Measurements from ENCODE around the gene ADAMTS2.
"Not testable (repeated sequence)": the region's sequence is repeated elsewhere in the genome, so short reads cannot be mapped to it uniquely, and the experiment has no call there.

The ADAMTS2 gene

GRCh38 chr5:179331591-179332375 is 13.5 kb downstream of the ADAMTS2 start:
- in situ Hi-C loops (cut with HindIII; ENCODE audit: low pct_ligation_motif_present, low pct_unique_long_range_greater_than_20kb, low sequenced_read_pairs): no loop called here
- DNase-seq: no peak

GRCh38 chr5:179330186-179330900 is 14.9 kb downstream of the ADAMTS2 start:
- in situ Hi-C loops (cut with HindIII; ENCODE audit: low pct_ligation_motif_present, low pct_unique_long_range_greater_than_20kb, low sequenced_read_pairs): no loop called here
- DNase-seq: no peak

- DNase-seq: no peak
- in situ Hi-C loops (cut with HindIII; ENCODE audit: low pct_ligation_motif_present, low pct_unique_long_range_greater_than_20kb, low sequenced_read_pairs): no loop called here
These were observed 17.0 kb downstream of the ADAMTS2 start for GRCh38 chr5:179328291-179328690.

GRCh38 chr5:179327021-179327735 is 18.1 kb downstream of the ADAMTS2 start:
- no peak for DNase-seq
- in situ Hi-C loops (cut with HindIII; ENCODE audit: low pct_ligation_motif_present, low pct_unique_long_range_greater_than_20kb, low sequenced_read_pairs): no loop called here

- in situ Hi-C loops (cut with HindIII; ENCODE audit: low pct_ligation_motif_present, low pct_unique_long_range_greater_than_20kb, low sequenced_read_pairs): no loop called here
- DNase-seq: no peak
These were observed 18.9 kb downstream of the ADAMTS2 start for GRCh38 chr5:179326122-179326927.

GRCh38 chr5:179325296-179326031 is 19.8 kb downstream of the ADAMTS2 start:
- in situ Hi-C loops (cut with HindIII; ENCODE audit: low pct_ligation_motif_present, low pct_unique_long_range_greater_than_20kb, low sequenced_read_pairs): no loop called here
- DNase-seq: no peak

GRCh38 chr5:179324760-179325295 is 20.4 kb downstream of the ADAMTS2 start:
- in situ Hi-C loops (cut with HindIII; ENCODE audit: low pct_ligation_motif_present, low pct_unique_long_range_greater_than_20kb, low sequenced_read_pairs): no loop called here
- DNase-seq: no peak

GRCh38 chr5:179324316-179324715 is 20.9 kb downstream of the ADAMTS2 start:
- in situ Hi-C loops (cut with HindIII; ENCODE audit: low pct_ligation_motif_present, low pct_unique_long_range_greater_than_20kb, low sequenced_read_pairs); DNase-seq: not testable (repeated sequence)

GRCh38 chr5:179323026-179323870 is 22.0 kb downstream of the ADAMTS2 start:
- in situ Hi-C loops (cut with HindIII; ENCODE audit: low pct_ligation_motif_present, low pct_unique_long_range_greater_than_20kb, low sequenced_read_pairs): no loop called here
- DNase-seq: no peak

- in situ Hi-C loops (cut with HindIII; ENCODE audit: low pct_ligation_motif_present, low pct_unique_long_range_greater_than_20kb, low sequenced_read_pairs): no loop called here
- DNase-seq: no peak
These were observed 22.9 kb downstream of the ADAMTS2 start for GRCh38 chr5:179322071-179323025.

- no peak for DNase-seq
- in situ Hi-C loops (cut with HindIII; ENCODE audit: low pct_ligation_motif_present, low pct_unique_long_range_greater_than_20kb, low sequenced_read_pairs): no loop called here
These were observed 23.9 kb downstream of the ADAMTS2 start for GRCh38 chr5:179321206-179321987.

- no peak for DNase-seq
- in situ Hi-C loops (cut with HindIII; ENCODE audit: low pct_ligation_motif_present, low pct_unique_long_range_greater_than_20kb, low sequenced_read_pairs): no loop called here
These were observed 25.4 kb downstream of the ADAMTS2 start for GRCh38 chr5:179319741-179320281.

GRCh38 chr5:179319123-179319522 is 26.1 kb downstream of the ADAMTS2 start:
- no peak for DNase-seq
- in situ Hi-C loops (cut with HindIII; ENCODE audit: low pct_ligation_motif_present, low pct_unique_long_range_greater_than_20kb, low sequenced_read_pairs): no loop called here

GRCh38 chr5:179318221-179318955 is 26.9 kb downstream of the ADAMTS2 start:
- DNase-seq: no peak
- in situ Hi-C loops (cut with HindIII; ENCODE audit: low pct_ligation_motif_present, low pct_unique_long_range_greater_than_20kb, low sequenced_read_pairs): no loop called here

Data from ACHN (cell line).